ENCODE data around the gene RPS6KB1.
"Not testable (repeated sequence)": the region's sequence is repeated elsewhere in the genome, so short reads cannot be mapped to it uniquely, and the experiment has no call there.

The RPS6KB1 gene

DNA sequence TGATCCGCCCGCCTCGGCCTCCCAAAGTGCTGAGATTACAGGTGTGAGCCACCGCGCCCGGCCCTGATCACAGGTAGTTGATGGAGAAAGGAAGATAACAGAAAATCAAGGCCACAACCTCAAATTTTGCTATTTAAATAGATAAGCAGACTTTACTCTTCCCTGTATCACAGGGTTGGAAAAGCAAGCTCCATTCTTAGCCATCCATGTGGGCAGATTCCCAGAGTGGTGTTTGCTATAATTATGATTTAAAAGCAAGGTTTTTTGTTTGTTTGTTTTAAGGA is 44.6 kb upstream of the RPS6KB1 start:
- H3K4me3 ChIP-seq (ENCODE audit: low read depth, low read length) = no peak overlapping the region
- no peaks in the 10 kb centered on the region for H3K36me3 ChIP-seq (ENCODE audit: control insufficient read depth, insufficient read depth, low read length)
- peaks cover 7% of the 10 kb centered on the region for H3K4me1 ChIP-seq
- no peak overlapping the region for H3K9ac ChIP-seq
- no peak overlapping the region for H2AFZ ChIP-seq
- no peaks in the 10 kb centered on the region for H3K79me2 ChIP-seq
- H3K27me3 ChIP-seq (ENCODE audit: control insufficient read depth, insufficient read depth, low read length) = no peaks in the 10 kb centered on the region
- TF ChIP-seq, protein P1, sequence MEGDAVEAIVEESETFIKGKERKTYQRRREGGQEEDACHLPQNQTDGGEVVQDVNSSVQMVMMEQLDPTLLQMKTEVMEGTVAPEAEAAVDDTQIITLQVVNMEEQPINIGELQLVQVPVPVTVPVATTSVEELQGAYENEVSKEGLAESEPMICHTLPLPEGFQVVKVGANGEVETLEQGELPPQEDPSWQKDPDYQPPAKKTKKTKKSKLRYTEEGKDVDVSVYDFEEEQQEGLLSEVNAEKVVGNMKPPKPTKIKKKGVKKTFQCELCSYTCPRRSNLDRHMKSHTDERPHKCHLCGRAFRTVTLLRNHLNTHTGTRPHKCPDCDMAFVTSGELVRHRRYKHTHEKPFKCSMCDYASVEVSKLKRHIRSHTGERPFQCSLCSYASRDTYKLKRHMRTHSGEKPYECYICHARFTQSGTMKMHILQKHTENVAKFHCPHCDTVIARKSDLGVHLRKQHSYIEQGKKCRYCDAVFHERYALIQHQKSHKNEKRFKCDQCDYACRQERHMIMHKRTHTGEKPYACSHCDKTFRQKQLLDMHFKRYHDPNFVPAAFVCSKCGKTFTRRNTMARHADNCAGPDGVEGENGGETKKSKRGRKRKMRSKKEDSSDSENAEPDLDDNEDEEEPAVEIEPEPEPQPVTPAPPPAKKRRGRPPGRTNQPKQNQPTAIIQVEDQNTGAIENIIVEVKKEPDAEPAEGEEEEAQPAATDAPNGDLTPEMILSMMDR (IDR thresholded peaks at IDR 0.05) = no peak
- no peak overlapping the region for H3K4me2 ChIP-seq (ENCODE audit: low read length)
- H3K27ac ChIP-seq = no peak overlapping the region
- H3K9me3 ChIP-seq (ENCODE audit: control insufficient read depth, low read length) = no peaks in the 10 kb centered on the region

DNA sequence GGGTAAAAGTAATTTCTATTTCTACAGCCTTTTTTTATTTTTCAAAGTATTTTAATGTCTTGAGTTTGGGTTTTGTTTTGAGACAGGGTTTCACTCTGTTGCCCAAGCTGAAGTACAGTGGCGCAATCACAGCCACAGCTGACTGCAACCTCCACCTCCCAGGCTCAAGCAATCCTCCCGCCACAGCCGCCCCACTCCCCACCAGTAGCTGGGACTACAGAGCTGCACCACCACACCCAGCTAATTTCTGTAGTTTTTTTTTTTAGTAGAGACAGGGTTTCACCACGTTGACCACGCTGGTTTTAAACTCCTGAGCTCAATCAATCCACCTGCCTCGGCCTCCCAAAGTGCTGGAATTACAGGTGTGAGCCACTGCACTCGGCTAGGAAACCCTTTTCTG is 44.1 kb upstream of the RPS6KB1 start:
- Histone ChIP-seq H3K4me2 (ENCODE audit: low read length) (no peak overlapping the region), H3K27ac (no peak overlapping the region), H3K9ac (no peak overlapping the region), H3K4me3 (ENCODE audit: low read depth, low read length) (no peak overlapping the region), H3K79me2 (no peaks in the 10 kb centered on the region), H3K36me3 (ENCODE audit: control insufficient read depth, insufficient read depth, low read length) (no peaks in the 10 kb centered on the region), H3K9me3 (ENCODE audit: control insufficient read depth, low read length) (no peaks in the 10 kb centered on the region), H3K27me3 (ENCODE audit: control insufficient read depth, insufficient read depth, low read length) (no peaks in the 10 kb centered on the region), H3K4me1 (peaks cover 7% of the 10 kb centered on the region), H2AFZ (no peak overlapping the region)
- TF ChIP-seq, protein P1 (IDR thresholded peaks at IDR 0.05) = no peak

DNA sequence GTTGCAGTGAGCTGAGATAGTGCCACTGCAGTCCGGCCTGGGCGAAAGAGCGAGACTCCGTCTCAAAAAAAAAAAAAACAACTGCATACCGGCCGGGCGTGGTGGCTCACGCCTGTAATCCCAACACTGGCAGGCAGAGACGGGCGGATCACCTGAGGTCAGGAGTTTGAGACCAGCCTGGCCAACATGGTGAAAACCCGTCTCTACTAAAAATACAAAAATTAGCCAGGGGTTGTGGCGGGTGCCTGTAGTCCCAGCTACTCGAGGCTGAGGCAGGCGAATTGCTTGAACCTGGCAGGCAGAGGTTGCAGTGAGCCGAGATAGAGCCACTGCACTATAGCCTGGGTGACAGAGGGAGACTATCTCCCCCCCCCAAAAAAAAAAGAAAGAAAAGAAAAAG is 42.6 kb upstream of the RPS6KB1 start:
- not testable (repeated sequence) for H3K36me3 ChIP-seq (ENCODE audit: control insufficient read depth, insufficient read depth, low read length); H3K4me3 ChIP-seq (ENCODE audit: low read depth, low read length); H2AFZ ChIP-seq; H3K27me3 ChIP-seq (ENCODE audit: control insufficient read depth, insufficient read depth, low read length); H3K4me2 ChIP-seq (ENCODE audit: low read length); H3K27ac ChIP-seq; H3K9ac ChIP-seq; H3K9me3 ChIP-seq (ENCODE audit: control insufficient read depth, low read length); H3K4me1 ChIP-seq; H3K79me2 ChIP-seq

DNA sequence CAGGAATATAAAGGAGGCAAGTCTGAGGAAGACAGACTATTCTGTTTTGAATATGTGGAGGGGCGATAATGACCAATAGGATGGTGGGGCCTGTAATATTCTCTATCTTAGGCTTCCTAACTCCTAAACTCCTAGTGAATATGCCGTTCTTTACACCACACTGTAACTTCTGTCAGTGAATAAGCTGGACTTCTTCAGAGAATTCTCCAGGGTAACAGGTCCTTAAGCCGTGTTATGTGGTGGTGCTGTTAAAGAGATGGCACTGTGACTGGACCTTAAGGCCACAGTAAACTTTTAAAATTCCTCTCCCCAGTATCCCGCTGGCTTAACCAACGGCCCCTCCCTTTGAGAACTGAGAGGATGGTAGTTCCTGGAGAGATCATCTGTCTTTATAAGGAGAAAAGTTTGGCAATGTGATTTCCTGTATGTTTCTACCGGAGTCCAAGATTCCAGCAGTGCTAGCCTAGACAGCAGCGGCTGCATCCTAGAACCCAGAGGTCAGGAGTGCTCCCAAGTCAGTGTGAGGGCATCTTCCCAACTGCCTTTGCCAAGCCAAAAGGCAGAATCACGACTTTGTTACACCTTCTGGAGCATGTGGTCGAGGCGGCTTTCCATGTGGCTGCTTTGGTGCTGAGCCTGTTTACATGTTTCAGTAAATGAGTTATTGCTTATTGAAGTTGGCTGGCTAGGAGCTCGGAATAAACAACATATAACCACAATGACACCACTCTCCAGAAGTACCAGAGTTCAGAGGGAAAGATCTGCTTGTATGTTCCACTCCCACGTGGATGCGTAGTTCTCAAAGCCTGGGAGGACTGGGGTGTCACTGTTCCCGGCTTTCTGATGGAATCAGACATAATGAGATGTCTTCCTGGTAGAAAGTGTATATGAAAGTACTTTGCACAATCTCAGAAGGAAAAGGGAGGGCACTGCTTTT is 41.2 kb upstream of the RPS6KB1 start:
- Histone ChIP-seq H3K4me1 (peaks cover 1% of the 10 kb centered on the region), H3K27me3 (ENCODE audit: control insufficient read depth, insufficient read depth, low read length) (no peaks in the 10 kb centered on the region), H3K36me3 (ENCODE audit: control insufficient read depth, insufficient read depth, low read length) (no peaks in the 10 kb centered on the region), H3K9ac (no peak overlapping the region), H3K79me2 (no peaks in the 10 kb centered on the region), H3K4me2 (ENCODE audit: low read length) (no peak overlapping the region), H3K4me3 (ENCODE audit: low read depth, low read length) (no peak overlapping the region), H2AFZ (no peak overlapping the region), H3K27ac (peak overlapping the region; percentile 50), H3K9me3 (ENCODE audit: control insufficient read depth, low read length) (no peaks in the 10 kb centered on the region)
- TF ChIP-seq, protein P1 (IDR thresholded peaks at IDR 0.05) = no peak

DNA sequence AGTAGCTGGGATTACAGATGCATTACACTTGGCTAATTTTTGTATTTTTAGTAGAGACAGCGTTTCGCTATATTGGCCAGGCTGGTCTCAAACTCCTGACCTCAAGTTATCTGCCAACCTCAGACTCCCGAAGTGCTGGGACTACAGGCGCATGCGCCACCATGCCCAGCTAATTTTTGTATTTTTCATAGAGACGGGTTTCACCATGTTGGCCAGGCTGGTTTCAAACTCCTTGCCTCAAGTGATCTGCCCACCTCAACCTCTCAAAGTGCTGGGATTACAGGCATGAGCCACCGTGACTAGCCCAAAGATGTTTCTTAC is 40.1 kb upstream of the RPS6KB1 start:
- not testable (repeated sequence) for H3K4me1 ChIP-seq

More for the DNA sequence above, 40.1 kb upstream of the RPS6KB1 start:
- H3K27me3 ChIP-seq (ENCODE audit: control insufficient read depth, insufficient read depth, low read length); H3K79me2 ChIP-seq; H3K9ac ChIP-seq; H3K4me3 ChIP-seq (ENCODE audit: low read depth, low read length); H2AFZ ChIP-seq; H3K36me3 ChIP-seq (ENCODE audit: control insufficient read depth, insufficient read depth, low read length); H3K9me3 ChIP-seq (ENCODE audit: control insufficient read depth, low read length); H3K4me2 ChIP-seq (ENCODE audit: low read length): not testable (repeated sequence)
- H3K27ac ChIP-seq = peak overlapping the region; percentile 50
